Measurements from ENCODE around the gene S100PBP. TPM values are rescaled to one million over a fixed set of nuclear protein-coding genes. Genes with fewer than 3 reads are reported as not detected.

The S100PBP gene
- total RNA-seq, 1 experiment from 2014 or later, result 50.1 TPM

GRCh38 chr1:32893198-32894018 is 76.0 kb downstream of the S100PBP start:
- Mint-ChIP-seq H3K36me3 (ENCODE audit: insufficient read depth in 1 of 3, low read depth in 3 of 3) (peaks cover 0 to 9% (median 0%) of the 10 kb centered on the region in 3 experiments; a peak in 1 of 7 replicates), H3K4me1 (peaks cover 9 to 24% of the 10 kb centered on the region in 2 experiments; a peak in 3 of 4 replicates), H3K9me3 (peaks cover 5 to 8% of the 10 kb centered on the region in 2 experiments; a peak in 3 of 5 replicates), H3K27me3 (ENCODE audit: low read depth) (peaks cover 74% of the 10 kb centered on the region), H3K4me3 (peak overlapping the region; percentile 69 to 88), H3K27ac (no peak overlapping the region)
- Histone ChIP-seq H3K4me1 (ENCODE audit: insufficient read depth, low read length) (no peaks in the 10 kb centered on the region), H4K91ac (ENCODE audit: insufficient read length, low read depth, low read length) (no peak overlapping the region), H4K8ac (replicated peaks; ENCODE audit: insufficient read length, low read depth, low read length) (no peak overlapping the region), H3K9ac (ENCODE audit: extremely low read depth, insufficient read length, low read length) (no peak overlapping the region), H3T11ph (ENCODE audit: low read length) (no peak overlapping the region), H2BK5ac (ENCODE audit: insufficient read length, low read length) (no peak overlapping the region), H2BK20ac (ENCODE audit: low read depth, low read length, poor library complexity, severe bottlenecking) (no peak overlapping the region), H3K18ac (ENCODE audit: insufficient read length, low read depth, low read length) (no peak overlapping the region), H2BK15ac (ENCODE audit: low read depth, low read length) (no peak overlapping the region), H2BK12ac (ENCODE audit: insufficient read length, low read depth, low read length) (no peak overlapping the region), H2AK5ac (ENCODE audit: insufficient read length, low read length) (no peak overlapping the region), H3K79me2 (ENCODE audit: insufficient read depth, low read length) (no peaks in the 10 kb centered on the region), H3K79me1 (ENCODE audit: insufficient read depth, low read depth, low read length, poor library complexity, severe bottlenecking) (no peaks in the 10 kb centered on the region), H3K56ac (ENCODE audit: insufficient read length, low read depth, low read length) (no peak overlapping the region), H3K23me2 (ENCODE audit: insufficient read length, low read depth, low read length, poor library complexity, severe bottlenecking) (no peaks in the 10 kb centered on the region), H2BK120ac (ENCODE audit: low read depth, low read length, poor library complexity, severe bottlenecking) (no peak overlapping the region), H3K14ac (ENCODE audit: insufficient read depth, low read length) (0 out of 2 replicates have a peak overlapping the region, but pooled peaks have one; percentile 12), H3K27me3 (ENCODE audit: insufficient read depth, low read length) (no peaks in the 10 kb centered on the region; the same call in 1 of the 2 replicates), H3K27ac (ENCODE audit: insufficient read length, low read depth, low read length) (no peak overlapping the region), H3K9me3 (ENCODE audit: control insufficient read depth, low read depth, low read length) (no peaks in the 10 kb centered on the region), H2AFZ (ENCODE audit: low read length) (no peak overlapping the region), H4K5ac (ENCODE audit: insufficient read length, low read depth, low read length) (no peak overlapping the region), H3K4ac (ENCODE audit: low read depth, low read length) (no peak overlapping the region), H3K4me2 (ENCODE audit: insufficient read depth, insufficient read length, low read length) (peak overlapping the region; percentile 53), H3K23ac (ENCODE audit: insufficient read length, low read depth, low read length) (no peak overlapping the region), H4K20me1 (ENCODE audit: control insufficient read depth, insufficient read depth, insufficient read length) (peaks cover 3% of the 10 kb centered on the region)
- peak; percentile 73 for DNase-seq
- peak; percentile 51 for TF ChIP-seq CTCF (conservative IDR thresholded peaks at IDR 0.05)
- WGBS (ENCODE audit: extremely low coverage, insufficient read length, low lambda C conversion rate), result no CpG with 5 or more reads among the region's 58 CpGs
